Measurements from ENCODE around the gene GTF3A.

DNA sequence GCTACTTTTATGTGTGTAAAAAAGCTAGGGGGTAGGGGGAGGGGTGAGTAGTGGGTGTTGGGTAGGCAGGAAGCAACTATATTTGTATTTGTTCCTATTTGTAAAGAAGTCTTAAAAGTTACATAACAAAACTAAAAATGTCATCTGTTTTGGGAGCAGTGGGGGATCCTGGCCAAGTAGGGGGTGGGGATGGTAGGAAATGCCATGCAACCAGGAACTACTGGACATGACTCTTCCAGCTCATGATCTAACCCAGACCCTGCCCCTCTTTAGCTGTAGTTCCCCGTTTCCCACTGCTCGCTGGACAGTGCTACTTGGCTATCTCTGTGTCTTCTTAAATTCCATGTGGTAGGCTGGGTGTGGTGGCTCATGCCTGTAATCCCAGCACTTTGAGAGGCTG is 3.2 kb downstream of the GTF3A start:
- TF ChIP-seq, protein P1, sequence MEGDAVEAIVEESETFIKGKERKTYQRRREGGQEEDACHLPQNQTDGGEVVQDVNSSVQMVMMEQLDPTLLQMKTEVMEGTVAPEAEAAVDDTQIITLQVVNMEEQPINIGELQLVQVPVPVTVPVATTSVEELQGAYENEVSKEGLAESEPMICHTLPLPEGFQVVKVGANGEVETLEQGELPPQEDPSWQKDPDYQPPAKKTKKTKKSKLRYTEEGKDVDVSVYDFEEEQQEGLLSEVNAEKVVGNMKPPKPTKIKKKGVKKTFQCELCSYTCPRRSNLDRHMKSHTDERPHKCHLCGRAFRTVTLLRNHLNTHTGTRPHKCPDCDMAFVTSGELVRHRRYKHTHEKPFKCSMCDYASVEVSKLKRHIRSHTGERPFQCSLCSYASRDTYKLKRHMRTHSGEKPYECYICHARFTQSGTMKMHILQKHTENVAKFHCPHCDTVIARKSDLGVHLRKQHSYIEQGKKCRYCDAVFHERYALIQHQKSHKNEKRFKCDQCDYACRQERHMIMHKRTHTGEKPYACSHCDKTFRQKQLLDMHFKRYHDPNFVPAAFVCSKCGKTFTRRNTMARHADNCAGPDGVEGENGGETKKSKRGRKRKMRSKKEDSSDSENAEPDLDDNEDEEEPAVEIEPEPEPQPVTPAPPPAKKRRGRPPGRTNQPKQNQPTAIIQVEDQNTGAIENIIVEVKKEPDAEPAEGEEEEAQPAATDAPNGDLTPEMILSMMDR (tag by site-specific recombination; IDR thresholded peaks at IDR 0.05) = no peak
- TF ChIP-seq ZFP41 (tag by site-specific recombination; IDR thresholded peaks at IDR 0.05; ENCODE audit: borderline replicate concordance) (no peak), YY1 (tag by site-specific recombination; IDR thresholded peaks at IDR 0.05) (no peak)
